Femur (tissue), 1 donor: Measurements from ENCODE around the gene LSG1.
A peak's percentile ranks its signal among the peaks of the same experiment; 100 is the strongest.

Source experiments
- DNase-seq: peaks from one replicate; pipeline ENCODE4 v3.0.0-alpha.2; 2017

The LSG1 gene

DNA sequence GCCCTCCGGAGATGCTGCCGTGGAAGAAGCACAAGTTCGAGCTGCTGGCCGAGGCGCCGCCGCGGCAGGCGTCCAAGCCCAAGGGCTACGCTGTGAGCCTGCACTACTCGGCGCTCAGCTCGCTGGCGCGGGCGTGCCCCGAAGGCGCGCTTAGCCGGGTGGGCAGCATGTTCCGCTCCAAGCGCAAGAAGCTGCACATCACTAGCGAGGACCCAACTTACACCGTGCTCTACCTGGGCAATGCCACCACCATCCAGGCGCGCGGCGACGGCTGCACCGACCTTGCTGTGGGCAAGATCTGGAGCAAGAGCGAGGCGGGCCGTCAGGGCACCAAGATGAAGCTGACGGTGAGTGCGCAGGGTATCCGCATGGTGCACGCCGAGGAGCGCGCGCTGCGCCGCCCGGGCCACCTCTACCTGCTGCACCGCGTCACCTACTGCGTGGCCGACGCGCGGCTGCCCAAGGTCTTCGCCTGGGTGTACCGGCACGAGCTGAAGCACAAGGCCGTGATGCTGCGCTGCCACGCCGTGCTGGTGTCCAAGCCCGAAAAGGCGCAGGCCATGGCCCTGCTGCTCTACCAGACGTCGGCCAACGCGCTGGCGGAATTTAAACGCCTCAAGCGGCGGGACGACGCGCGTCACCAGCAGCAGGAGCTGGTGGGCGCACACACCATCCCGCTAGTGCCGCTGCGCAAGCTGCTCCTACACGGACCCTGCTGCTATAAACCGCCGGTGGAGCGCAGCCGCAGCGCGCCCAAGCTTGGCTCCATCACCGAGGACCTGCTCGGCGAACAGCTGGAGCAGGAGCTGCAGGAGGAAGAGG is 15.0 kb upstream of the LSG1 start:
- peak; percentile 64 for DNase-seq

DNA sequence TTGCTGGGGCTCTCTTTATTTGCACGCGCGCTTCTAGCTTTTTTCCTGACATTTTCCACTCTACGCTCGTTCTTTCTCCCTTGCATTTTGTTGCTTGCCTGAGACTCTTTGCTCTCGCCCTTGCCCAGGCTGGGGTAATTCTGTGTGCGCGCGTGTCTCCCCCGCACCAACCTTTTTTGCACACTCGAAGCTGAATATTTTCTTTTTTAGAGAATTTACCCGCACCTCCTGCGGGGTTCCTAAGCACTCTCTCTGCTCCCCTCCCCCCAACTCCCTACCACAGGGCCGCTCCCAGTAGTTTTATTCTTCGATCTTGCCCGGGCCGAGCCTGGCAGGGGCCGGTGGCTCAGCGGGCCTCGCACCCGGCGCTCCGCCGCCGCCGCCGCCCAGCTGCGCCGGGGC is 14.4 kb upstream of the LSG1 start:
- no peak for DNase-seq

DNA sequence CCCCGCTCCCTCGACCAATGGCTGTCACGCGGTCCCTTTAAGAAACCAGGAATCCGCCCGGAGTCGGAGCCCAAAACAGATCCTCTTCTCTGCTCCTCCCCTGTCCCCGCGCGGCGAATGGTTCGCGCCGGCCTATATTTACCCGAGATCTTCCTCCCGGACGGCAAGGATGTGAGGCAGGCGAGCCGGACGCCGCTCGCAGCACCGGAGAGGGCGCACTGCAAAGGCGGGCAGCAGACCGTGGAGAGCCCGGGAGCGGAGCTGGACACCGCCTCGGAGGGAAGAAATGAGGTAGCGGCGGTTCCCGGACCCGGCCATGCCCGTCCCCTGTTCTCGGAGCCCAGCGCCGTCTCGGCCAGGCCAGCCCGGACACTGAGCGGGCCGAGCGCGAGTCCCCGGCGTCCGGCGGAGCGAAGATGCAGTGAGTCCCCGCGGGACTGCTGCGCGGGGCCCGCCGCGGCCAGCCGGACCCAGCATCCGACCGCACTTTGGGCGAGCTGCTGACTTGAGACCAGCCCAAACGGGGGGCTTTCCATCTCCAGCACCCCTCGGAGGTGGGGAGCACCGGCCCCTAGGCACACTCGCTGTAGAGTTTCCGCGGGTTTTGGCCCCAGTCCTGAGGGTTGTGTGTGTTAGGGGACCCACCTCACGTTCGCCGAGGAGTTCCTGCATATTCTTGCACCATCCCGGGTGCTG is 13.9 kb upstream of the LSG1 start, which contains the start of gene FAM43A:
TSS of gene FAM43A (plus strand) at position 166 of the 696 bp plus-strand sequence. CDS start 944 bp downstream, outside the sequence.
- peak; percentile 96 for DNase-seq

DNA sequence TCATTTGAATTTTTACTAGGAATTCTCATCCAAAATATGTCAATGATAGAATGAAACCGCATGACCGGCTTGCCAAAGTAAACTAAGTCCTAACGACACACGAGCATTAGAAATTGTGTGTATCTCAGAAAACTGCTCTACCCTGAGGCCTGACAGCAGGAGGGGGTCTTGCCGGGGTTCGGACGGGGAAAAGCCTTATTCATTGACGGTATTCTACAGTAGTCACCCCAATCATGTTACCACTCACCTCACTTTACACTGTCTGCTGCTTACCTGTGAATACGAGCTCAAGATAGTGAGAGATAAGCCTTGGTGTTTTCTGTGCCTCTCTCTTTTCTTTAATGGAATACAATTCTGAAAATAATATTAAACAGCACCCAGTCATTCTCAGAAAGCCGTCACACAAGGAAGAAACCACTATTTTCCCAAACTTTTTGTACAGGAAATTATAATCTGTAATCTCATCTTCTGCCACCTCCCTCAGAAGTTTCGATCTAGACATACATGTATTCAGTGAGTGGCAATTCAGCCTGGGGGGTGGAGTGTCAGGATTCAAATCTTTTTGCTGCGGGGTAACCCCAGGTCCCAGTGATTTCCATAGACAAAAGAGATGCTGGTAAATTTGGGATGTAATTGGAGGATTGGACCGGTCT is 13.2 kb upstream of the LSG1 start:
- no peak for DNase-seq

DNA sequence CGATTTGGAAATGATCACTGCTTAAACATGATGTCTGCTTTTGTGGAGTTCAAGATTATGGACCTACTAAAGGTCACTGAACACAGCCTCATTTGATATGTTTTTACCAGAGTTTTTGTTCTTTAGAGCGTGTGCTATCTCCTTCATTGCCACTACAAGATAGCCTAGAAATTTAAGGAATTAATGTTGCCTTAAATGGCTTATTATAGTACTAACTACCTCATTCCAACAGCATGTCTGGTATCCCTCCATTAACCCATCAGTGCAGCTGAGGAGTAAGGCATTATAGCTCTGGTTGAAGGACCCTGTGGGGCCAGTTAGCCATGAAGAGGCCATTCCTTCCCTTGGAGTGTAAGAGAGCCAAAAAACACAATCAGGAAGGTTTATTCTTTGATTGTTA is 11.4 kb upstream of the LSG1 start:
- no peak for DNase-seq

DNA sequence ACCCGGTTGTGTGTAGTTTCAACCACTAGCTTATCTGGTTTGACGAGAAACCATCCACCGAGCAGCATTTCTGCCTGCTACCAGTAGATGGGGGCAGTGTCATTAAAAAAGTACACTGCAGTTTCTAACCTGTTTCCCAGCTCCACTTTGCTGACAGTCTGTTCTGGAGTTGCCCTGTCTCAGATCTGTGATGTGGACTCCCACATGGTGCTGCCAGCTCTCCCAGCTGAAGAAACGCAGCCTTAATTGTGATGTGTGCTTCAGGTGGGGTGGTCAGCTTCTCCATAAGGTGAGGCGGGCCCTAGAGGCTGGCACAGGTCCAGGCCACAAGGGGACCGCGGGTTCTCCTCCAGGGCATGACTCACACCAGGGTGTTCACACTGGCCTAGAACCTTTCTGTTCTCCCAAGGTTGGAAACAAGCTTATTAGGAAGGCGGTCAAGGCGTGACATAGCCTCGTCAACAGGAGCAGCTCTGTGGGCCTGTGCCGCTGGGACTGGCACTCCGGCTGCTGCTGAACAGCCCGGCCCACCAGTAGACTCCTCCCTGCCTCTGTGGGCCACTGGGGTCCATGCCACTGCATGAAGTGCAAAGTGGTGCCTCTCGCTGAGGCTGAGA is 10.8 kb upstream of the LSG1 start:
- DNase-seq, result peak; percentile 86

DNA sequence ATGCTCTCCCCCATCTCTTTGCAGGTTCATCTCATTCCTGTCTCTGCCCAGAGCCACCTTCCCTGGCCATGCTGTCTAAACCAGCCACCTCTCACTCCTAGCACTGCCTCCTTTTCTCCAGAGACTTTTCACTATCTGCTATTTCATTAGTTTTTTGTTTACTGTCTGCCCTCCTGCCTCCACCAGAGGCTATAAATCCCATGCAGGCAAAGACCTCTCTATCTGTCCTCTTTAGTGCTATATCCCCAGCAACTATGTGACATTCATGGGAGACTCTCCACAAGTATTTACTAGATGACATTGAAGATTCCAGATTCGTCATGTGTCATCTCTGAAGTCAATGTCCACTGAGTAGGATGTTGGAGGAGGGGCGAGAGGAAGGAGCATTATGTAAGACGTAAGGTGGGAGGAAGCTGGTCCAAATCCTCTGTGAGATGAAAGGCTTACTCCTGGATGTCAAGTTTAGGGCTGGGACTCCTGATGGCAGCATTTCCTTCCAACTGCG is 10.2 kb upstream of the LSG1 start:
- no peak for DNase-seq

DNA sequence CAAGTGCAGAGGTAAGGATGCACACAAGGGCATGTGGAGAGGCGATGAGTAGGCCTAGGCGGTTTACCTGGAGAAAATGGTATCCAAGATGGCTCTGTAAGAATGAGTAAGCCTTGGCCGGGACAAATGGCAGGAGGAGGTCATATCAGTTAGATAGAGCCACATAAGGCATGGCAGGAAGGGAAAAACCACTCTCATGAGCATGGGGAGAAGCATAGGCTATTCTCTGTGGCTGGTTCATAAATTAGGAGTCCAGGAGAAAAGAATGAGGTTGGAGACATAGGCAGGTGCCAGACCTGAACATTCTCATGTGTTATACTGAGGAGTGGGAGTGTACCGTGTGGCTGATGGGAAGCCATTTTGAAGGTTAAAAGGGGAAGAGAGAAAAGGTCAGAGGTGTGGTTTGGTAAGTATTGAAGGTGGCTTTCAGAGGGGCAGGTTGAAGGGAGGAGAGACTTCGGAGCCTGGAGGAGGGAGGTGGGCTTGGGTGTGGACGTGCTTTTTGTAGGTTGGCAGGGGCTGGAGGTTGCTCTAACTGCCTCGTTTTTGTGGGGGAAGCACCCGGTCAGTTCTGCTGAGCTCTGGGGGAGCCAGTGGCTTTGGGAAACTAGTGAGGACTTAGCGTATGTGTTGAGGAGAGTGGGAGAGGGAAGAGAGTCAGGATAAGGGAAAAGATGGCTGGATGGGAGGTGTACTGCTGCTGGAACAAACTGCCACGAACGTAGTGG is 9.1 kb upstream of the LSG1 start:
- no peak for DNase-seq

DNA sequence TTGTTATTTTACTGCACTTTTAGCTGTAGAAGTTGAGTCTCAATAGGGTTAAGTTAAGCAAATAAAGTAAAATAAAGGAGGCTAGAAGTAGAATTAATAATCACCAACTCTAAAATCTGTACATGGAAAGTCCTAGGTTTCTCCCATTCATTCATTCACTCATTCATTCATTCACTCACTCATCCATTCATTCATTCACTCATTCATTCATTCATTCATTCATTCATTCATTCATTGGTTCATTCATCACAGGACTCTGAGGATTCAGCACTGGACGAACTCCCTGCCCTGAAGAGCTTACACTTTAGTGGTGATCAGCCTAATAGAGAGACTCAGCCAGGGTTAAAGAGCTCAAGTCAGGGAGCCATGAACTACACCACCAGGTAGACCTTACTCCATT is 4.5 kb upstream of the LSG1 start:
- no peak for DNase-seq

DNA sequence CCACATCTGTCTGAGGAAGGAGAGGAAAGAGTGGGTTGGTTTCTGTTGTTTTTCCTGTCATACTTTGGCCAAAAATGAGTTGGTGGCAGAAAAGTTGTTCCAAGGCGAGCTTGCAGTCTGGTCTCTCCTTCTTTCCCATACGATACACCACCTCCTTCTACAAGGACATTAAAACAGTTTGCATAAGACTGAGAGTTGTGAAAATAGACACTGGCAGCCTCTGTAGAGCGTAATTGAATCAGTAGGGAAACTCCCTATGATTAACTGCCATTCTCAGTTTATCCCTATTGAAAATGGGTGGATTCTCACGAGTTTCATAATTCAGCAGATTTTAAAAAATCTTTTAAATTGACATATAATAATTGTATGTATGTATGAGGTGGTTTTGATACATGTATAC is 3.7 kb upstream of the LSG1 start:
- DNase-seq, result no peak

DNA sequence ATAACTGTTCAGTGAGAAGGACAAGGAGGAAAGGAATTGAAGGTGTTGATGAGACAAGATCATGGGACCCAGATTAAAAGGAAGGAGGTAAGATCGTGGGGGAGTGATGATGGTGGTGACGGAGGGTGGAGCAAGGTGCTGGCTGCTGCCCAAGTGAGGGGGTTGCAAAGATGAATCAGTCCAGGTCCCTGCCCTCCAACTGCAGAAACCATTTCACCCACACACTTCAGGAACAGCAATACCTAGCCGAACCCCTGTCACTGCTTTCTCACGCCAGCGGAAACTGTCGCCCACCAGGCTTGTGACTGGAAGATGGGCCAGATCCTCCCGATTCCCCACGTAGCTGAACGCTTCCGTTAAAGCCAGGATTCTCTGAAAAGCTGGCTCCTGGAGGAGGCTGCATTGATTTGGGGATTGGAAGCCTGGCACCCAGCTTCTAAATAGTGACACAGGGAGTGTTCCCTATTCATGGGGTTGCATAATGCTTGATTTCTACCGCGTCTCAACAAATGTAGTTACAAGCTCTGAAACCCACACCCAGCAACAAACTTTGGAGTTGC is 3.2 kb upstream of the LSG1 start:
- DNase-seq, result no peak

DNA sequence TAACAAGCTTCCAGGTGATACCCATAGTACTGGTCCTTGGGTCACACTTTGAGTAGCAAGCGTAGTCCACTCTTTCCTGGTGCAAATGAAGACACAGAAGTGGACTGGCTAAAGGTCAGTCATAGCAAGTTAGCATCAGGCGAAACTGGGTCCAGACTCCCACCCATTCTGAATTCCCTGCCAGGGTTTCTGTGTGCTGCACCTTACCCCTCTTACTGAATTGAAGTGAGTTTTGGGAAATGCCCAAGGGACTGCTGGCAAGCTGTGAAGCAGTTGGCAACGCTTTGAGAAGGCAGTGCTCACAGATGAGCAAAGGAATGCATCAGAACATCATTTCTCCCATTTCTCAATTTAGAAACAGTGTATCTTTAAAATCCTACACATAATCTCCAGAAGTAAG is 1.8 kb upstream of the LSG1 start:
- no peak for DNase-seq

DNA sequence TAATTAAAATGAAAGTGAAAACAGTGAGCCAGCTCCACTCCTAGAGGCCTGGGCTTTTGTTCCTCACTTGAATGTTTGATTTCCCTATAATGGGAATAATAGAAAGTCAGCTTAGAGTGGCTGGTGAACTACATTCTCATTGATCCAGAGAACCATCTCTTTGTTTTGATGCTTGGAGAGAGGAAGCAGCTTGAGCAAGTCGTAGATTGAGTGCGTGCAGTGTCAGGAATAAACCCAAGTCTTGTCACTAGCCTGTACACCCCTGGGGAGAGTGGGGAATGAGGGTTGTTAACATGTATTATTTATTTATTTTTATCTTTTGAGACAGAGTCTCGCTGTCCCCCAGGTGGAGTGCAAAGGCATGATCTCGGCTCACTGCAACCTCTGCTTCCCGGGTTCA is 885 bp upstream of the LSG1 start:
- no peak for DNase-seq

DNA sequence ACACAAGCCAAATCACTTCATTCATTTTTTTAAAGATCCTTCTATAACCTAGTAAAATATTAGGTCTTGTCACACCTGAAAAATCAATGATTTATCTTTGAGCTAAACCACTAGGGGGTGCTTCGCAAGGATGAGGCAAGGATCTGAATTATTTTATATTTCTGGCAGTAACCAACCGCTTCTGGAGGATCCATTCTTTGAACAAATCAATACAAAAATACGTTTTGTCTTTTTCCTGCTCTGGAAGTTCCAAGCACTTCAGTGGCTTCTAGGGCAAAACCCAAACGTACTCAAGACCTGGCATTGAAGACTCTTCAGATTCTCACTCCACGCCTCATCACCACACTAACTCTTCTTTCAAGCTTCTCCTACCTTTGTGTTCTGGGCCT is 486 bp downstream of the LSG1 start:
- no peak for DNase-seq

DNA sequence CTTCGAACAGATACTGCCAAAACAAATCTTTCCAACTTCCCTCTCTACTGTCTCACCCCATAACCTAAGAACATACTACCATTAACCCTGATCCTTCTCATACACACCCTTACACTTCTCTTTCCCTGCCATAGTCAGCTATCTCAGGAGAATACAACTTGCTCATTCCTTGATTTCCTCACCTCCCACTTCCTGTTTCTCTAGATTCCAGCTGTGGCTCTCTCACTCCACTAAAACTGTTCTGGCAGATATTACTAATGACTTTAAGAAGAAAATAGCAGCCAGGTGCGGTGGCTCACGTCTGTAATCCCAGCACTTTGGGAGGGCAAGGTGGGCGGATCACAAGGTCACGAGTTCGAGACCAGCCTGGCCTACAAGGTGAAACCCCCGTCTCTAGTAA is 4.6 kb downstream of the LSG1 start:
- no peak for DNase-seq

DNA sequence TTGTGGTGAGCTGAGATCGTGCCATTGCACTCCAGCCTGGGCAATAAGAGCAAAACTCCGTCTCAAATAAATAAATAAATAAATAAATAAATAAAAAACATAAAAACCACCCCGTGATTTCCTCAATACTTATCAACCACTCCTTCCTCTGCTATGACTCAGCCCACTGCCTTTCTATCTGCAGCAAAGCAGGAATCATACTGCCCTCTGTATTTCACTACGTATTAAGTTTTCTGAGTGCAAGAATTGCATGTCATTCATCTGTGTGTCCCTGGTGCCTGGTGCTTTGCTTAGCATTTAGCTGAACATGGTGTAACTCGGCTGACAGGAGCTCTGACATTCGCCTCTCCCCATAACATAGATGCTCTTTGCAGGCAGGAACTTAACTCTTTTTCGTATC is 7.1 kb downstream of the LSG1 start:
- DNase-seq, result no peak

DNA sequence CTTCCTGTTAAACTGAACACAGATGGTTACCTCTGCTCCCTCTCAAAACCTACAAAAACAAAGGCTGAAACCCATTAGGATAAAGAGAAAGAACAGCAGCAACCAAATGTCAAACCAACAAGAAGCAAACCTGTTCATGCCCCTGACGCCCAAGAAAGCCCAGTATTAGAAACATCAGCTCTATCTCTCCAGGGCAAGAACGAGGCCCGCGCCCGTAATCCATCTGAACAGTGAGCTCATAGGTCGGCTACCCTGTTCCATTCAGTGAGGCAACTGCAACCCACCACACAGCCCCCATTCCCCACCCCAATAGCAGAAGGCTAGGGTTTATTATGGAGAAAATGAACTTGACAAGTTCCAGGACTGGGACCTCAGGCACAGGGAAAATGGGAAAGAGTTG is 10.0 kb downstream of the LSG1 start:
- no peak for DNase-seq

DNA sequence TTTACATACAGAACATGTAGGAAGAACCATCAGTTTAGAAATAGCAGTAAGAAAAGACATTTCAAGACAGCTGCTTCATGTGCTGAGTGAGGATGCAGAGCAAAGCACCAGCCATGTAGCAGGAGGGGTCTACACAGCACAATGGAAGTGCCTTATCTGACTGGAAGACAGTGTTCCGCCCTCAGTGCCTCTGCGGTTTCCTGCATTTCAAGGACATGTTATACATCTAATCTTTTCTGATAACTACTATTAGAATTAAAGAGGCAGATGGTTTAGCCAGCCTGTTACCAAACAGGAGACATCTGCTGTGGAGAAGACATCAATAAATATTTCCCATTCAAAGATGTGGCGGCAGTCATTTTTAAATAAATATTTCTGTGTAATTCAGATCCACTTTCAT is 10.6 kb downstream of the LSG1 start:
- DNase-seq, result no peak

DNA sequence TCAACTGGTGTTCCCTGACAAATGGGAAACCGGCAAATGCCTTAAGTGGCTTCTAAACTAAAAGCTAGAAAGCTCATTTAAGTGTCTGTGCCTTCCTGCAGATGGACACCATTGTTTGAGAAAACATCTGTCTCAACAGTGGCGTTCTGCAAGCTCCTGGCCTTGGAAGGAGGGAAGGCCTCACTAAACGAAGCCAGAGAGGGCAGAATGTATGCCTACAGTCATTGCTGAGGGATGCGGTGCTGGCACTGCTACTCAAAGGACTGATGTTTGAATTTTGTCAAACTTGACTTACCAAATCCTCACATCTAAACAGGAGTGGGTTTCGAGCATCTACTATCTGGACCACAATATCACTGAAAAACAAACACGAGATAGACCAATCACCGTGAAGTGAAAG is 12.2 kb downstream of the LSG1 start:
- no peak for DNase-seq

DNA sequence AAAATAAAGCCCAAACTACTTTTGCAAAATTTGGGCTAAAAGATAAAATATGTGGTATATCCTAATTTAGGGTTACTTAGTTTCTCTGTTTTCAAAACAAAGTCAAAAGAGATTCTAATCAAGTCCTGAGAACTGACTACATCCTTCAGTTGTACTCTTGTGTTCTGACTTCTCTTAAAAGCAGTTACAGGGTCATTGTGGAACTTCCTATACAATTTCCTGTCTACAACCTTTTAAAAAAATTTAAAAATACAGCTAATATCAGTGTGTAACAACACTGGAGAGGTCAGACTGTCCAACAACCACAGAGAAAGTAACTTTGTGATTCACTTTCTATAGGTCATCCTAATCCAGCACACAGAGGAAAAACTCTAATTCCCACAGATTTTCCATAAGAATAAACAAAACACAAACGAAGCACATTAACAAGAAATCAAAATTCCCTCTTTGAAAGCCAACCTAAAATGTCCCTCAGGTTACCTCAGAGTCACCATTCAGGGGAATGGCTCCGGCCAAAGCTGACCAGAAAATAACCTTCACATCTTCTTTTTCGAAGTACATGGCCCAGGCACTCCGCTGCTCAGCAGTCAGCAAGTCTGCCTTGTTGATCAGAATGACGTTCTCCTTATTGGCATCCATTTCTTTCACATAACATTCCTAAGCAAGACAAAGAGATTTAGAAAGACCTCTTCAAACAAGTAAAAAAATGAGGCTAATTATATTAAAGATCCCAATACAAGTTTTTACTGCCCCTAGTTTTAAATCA is 13.3 kb downstream of the LSG1 start:
- DNase-seq, result no peak

DNA sequence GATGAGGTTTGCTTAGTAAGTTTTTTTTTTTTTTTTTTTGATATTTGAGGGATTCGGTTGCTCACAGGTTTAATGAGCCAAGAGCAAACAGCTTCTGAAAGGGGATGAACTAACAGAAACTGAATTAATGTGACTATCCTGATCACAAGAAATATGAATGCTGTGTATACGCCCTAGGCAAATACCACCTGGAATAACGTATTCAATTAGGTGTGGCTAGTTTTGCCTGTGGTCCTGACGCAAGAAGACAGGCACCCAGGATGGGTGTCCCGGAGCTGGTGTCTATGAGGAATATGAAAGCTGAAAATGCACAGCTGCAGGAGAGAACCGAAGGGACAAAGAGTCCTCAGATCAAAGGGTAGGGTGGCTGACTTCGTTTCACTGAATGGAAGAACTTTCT is 14.6 kb downstream of the LSG1 start:
- DNase-seq, result no peak

DNA sequence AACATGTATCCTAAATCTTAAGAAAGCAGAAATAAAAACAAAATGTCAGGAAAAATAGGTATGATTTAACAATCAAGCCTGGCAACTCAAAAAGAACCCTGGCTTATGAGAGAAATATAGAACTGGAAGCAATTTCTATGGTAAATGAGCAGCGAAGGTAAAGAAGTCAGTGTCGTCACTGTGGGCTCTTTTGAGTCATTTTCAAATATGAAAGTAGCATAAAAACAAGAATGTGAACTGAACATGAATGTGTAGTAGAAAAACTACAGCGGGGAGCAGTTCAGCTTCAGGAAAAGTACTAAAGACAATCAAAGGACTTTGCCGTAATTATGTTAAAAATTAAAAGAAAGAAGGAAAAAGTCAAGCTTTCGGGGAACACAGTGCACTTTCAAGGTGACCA is 17.5 kb downstream of the LSG1 start:
- no peak for DNase-seq
